GM12878 (cell line): ENCODE results near the gene MYO7A. TPM values are rescaled to one million over a fixed set of nuclear protein-coding genes. Genes with fewer than 3 reads are reported as not detected.

Source experiments
- ATAC-seq: fragments of 200-7000 bp; cut with Tn5 transposase; 3 replicates; pipeline ENCODE4 v1.9.1; 2020; ENCODE audit warnings: mild to moderate bottlenecking, moderate library complexity
- BruUV-seq: library from RNA; stranded (reverse); fragments of 400-500 nt; replicated peaks from 2 replicates; lab custom pipeline; 2021; lab: Mats Ljungman, UMichigan
- CTCF ChIA-PET: fragments of 300-600 bp; sonication (Branson Sonifier 250); formaldehyde crosslinking; extraction: SDS; loops from one replicate; lab custom pipeline; 2021; ENCODE audit warnings: inconsistent platforms; lab: Yijun Ruan, JAX
- POLR2A ChIA-PET: fragments of 350-600 bp; formaldehyde crosslinking; extraction: SDS; loops from one replicate; lab custom pipeline; 2021; ENCODE audit warnings: inconsistent platforms; lab: Charles Lee
- RAD21 ChIA-PET: fragments of 300-600 bp; sonication (Branson Sonifier 250); formaldehyde crosslinking; loops from one replicate; lab custom pipeline; 2023; ENCODE audit warnings: antibody characterized with exemption; ENCODE audit not compliant: unreplicated experiment; lab: Charles Lee
- SMC1A ChIA-PET: fragments of 300-600 bp; sonication (Branson Sonifier 250); formaldehyde crosslinking; loops from one replicate; lab custom pipeline; 2023; ENCODE audit not compliant: unreplicated experiment, uncharacterized antibody; lab: Charles Lee
- DNase-seq: peaks from one replicate; pipeline ENCODE4 v3.0.0-alpha.2; 2011; ENCODE audit warnings: low read depth, low spot score
- FAIRE-seq: peaks from 3 replicates; lab custom pipeline; 2011; peaks lifted over from hg19 to GRCh38; lab: Jason Lieb, UNC
- H2AFZ ChIP-seq: 2 replicates; pipeline ENCODE4 v1.6.0; 2011; ENCODE audit warnings: low read depth, low read length, control low read depth; ENCODE audit not compliant: control insufficient read depth
- H3K27ac ChIP-seq: 2 replicates; pipeline ENCODE4 v1.5.1; 2011; ENCODE audit warnings: control low read depth; ENCODE audit not compliant: control insufficient read depth, insufficient read depth
- H3K27me3 ChIP-seq, 2 experiments: replicated peaks in 1 of 2; 2 replicates each; pipeline versions ENCODE4 v1.6.0 to v1.6.1; 2011; ENCODE audit warnings: low read length in 1 of 2; ENCODE audit not compliant: control insufficient read depth in 2 of 2, insufficient read depth in 2 of 2
- H3K36me3 ChIP-seq, 2 experiments: 2 replicates each; pipeline ENCODE4 v1.5.1; 2011; ENCODE audit warnings: low read length in 1 of 2; ENCODE audit not compliant: control insufficient read depth in 2 of 2, insufficient read depth in 2 of 2
- H3K4me1 ChIP-seq: 2 replicates; pipeline ENCODE4 v1.6.1; 2011; ENCODE audit warnings: mild to moderate bottlenecking, low read length, moderate library complexity, mixed read lengths; ENCODE audit not compliant: control insufficient read depth, insufficient read depth
- H3K4me2 ChIP-seq: 2 replicates; pipeline ENCODE4 v1.6.0; 2011; ENCODE audit warnings: control low read depth; ENCODE audit not compliant: control insufficient read depth, insufficient read depth
- H3K4me3 ChIP-seq: fragments of 200-600 bp; sonication (generic); 2 replicates; pipeline ENCODE4 v1.5.1; 2016
- H3K79me2 ChIP-seq: 2 replicates; pipeline ENCODE4 v1.6.0; 2011; ENCODE audit warnings: low read length; ENCODE audit not compliant: control insufficient read depth, insufficient read depth
- H3K9ac ChIP-seq: 2 replicates; pipeline ENCODE4 v1.8.0; 2011; ENCODE audit warnings: low read length, control low read depth, mixed read lengths; ENCODE audit not compliant: control insufficient read depth, insufficient read depth
- H3K9me3 ChIP-seq: replicated peaks from 3 replicates; pipeline ENCODE4 v1.5.1; 2011; ENCODE audit warnings: mild to moderate bottlenecking, low read length; ENCODE audit not compliant: control insufficient read depth, insufficient read depth
- H4K20me1 ChIP-seq: 2 replicates; pipeline ENCODE4 v1.6.0; 2011; ENCODE audit not compliant: control insufficient read depth, insufficient read depth
- FOXK2 ChIP-seq: fragments of 450-650 bp; IDR thresholded peaks from 2 replicates; pipeline ENCODE4 v1.6.1; 2017; ENCODE audit warnings: mild to moderate bottlenecking, moderate library complexity
- GATAD2B ChIP-seq: fragments of 450-650 bp; conservative IDR thresholded peaks from 2 replicates; pipeline ENCODE4 v1.6.1; 2017; ENCODE audit warnings: low read depth, mild to moderate bottlenecking, moderate library complexity
- MEF2A ChIP-seq: IDR thresholded peaks from 2 replicates; pipeline ENCODE4 v1.6.1; 2011; ENCODE audit warnings: low read depth, mild to moderate bottlenecking, low read length, moderate library complexity; ENCODE audit not compliant: insufficient read depth
- MXI1 ChIP-seq: fragments of 150-350 bp; IDR thresholded peaks from 2 replicates; pipeline ENCODE4 v1.6.1; 2011; ENCODE audit warnings: low read depth, mild to moderate bottlenecking, inconsistent platforms, low read length, improper control_type of control experiment
- NR2F1 ChIP-seq: fragments of 450-650 bp; conservative IDR thresholded peaks from 2 replicates; pipeline ENCODE4 v1.6.1; 2017; ENCODE audit warnings: mild to moderate bottlenecking
- TARDBP ChIP-seq: IDR thresholded peaks from 2 replicates; pipeline ENCODE4 v1.6.1; 2016; ENCODE audit warnings: borderline replicate concordance
- ZBED1 ChIP-seq: IDR thresholded peaks from 2 replicates; pipeline ENCODE4 v1.6.1; 2016; ENCODE audit warnings: borderline replicate concordance
- ZNF207 ChIP-seq: fragments of 450-650 bp; IDR thresholded peaks from 2 replicates; pipeline ENCODE4 v1.6.1; 2014; ENCODE audit warnings: antibody characterized with exemption, mild to moderate bottlenecking, borderline replicate concordance
- WGBS: methylation state at CpG from one replicate; pipeline ENCODE4 v1.1.6; 2016; ENCODE audit warnings: low lambda C conversion rate; ENCODE audit not compliant: insufficient replicate concordance, insufficient coverage; ENCODE audit errors: missing lambda C conversion rate; 5-methylcytosine and 5-hydroxymethylcytosine counted together
- in situ Hi-C: fragments of 300-500 bp; cut with MboI; formaldehyde crosslinking; loops from 9 replicates; pipeline ENCODE4 v1.14.3; 2018; ENCODE audit warnings: mixed read lengths
- intact Hi-C: fragments of 100-400 bp; cut with micrococcal nuclease; formaldehyde crosslinking; loops from one replicate; pipeline ENCODE4 v1.14.2; 2022; ENCODE audit not compliant: unreplicated experiment
- polyA plus RNA-seq, 11 experiments: library from polyadenylated mRNA; depleted of rRNA in 4 of 11; unstranded in 6 of 11; stranded (reverse) in 5 of 11; fragments of >200 nt; fragmentation: Nextera tagmentation in 4 of 11; fragmentation: Illumina TruSeq in 1 of 11; extraction: Ambion mirVana in 4 of 11; extraction: Trizol in 1 of 11; gene quantifications; 1 replicate in 1 of 11; 2 replicates in 10 of 11; pipeline versions ENCODE4 v1.2.1 to v1.2.3, GENCODE V29; 2011 to 2016; ENCODE audit warnings: inconsistent platforms in 2 of 11, missing spikeins in 2 of 11, low read depth in 1 of 11
- total RNA-seq, 4 experiments: library from RNA; depleted of rRNA in 3 of 4; stranded (reverse); fragments of >200 nt in 3 of 4; fragmentation: Illumina TruSeq in 1 of 4; extraction: Trizol in 1 of 4; gene quantifications; 2 replicates each; pipeline versions ENCODE4 v1.2.1 to v1.2.3, GENCODE V29; 2013 to 2021
- TF ChIP-seq, protein P1 (sequence below): IDR thresholded peaks from 2 replicates; pipeline ENCODE4 v1.6.1; 2011; ENCODE audit warnings: low read depth, mild to moderate bottlenecking, low read length, moderate library complexity, borderline replicate concordance; ENCODE audit errors: extremely low read depth
- TF ChIP-seq, protein P2 (sequence below): IDR thresholded peaks from 2 replicates; pipeline ENCODE4 v1.6.1; 2011; ENCODE audit warnings: borderline replicate concordance, low read depth, mild to moderate bottlenecking, moderate library complexity, low read length; ENCODE audit not compliant: insufficient read depth, poor library complexity, severe bottlenecking

MYO7A gene
- total and polyA plus RNA-seq, 10 of the 15 experiments (the other 5 are each of a cell fraction or from before 2014, with no cell fraction given), result 0.01 to 0.21 (median 0.04) TPM; not detected in 6

- H3K4me1 ChIP-seq, result peaks cover 8% of the 10 kb centered on the region
- in situ Hi-C loops (no loop called here), intact Hi-C loops (no loop called here)
- CTCF ChIA-PET, result no interaction called here
- no peaks in the 10 kb centered on the region for H4K20me1 ChIP-seq
- H3K36me3 ChIP-seq, result no peaks in the 10 kb centered on the region
- WGBS, result 29% methylated on average over 6 of the region's 6 CpGs
- TF ChIP-seq MXI1, result no peak
- no peak for TF ChIP-seq NR2F1
- TF ChIP-seq TARDBP, result no peak
- TF ChIP-seq ZBED1, result no peak
- TF ChIP-seq GATAD2B, result no peak
- TF ChIP-seq MEF2A, result no peak
- TF ChIP-seq, protein P1, sequence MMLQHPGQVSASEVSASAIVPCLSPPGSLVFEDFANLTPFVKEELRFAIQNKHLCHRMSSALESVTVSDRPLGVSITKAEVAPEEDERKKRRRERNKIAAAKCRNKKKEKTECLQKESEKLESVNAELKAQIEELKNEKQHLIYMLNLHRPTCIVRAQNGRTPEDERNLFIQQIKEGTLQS, result no peak
- no peak for TF ChIP-seq FOXK2
- TF ChIP-seq, protein P2, sequence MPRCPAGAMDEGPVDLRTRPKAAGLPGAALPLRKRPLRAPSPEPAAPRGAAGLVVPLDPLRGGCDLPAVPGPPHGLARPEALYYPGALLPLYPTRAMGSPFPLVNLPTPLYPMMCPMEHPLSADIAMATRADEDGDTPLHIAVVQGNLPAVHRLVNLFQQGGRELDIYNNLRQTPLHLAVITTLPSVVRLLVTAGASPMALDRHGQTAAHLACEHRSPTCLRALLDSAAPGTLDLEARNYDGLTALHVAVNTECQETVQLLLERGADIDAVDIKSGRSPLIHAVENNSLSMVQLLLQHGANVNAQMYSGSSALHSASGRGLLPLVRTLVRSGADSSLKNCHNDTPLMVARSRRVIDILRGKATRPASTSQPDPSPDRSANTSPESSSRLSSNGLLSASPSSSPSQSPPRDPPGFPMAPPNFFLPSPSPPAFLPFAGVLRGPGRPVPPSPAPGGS, result no peak
- TF ChIP-seq ZNF207, result no peak
- no peak for FAIRE-seq
- H3K9me3 ChIP-seq, result no peaks in the 10 kb centered on the region
- DNase-seq, result no peak
- no TSS peak for BruUV-seq
- no peak for ATAC-seq
- no peaks in the 10 kb centered on the region for H3K27me3 ChIP-seq
- SMC1A ChIA-PET, result no interaction called here
- no peak overlapping the region for H2AFZ ChIP-seq
- RAD21 ChIA-PET, result no interaction called here
- no peak overlapping the region for H3K4me3 ChIP-seq
- H3K79me2 ChIP-seq, result no peaks in the 10 kb centered on the region
- no peak overlapping the region for H3K4me2 ChIP-seq
- POLR2A ChIA-PET, result no interaction called here
- H3K27ac ChIP-seq, result no peak overlapping the region
- no peak overlapping the region for H3K9ac ChIP-seq
These were observed 42.4 kb upstream of the MYO7A start for GRCh38 chr11:77085652-77086051.
